ENCODE data around the gene TRIM51G. TPM values are rescaled to one million over a fixed set of nuclear protein-coding genes. Genes with fewer than 3 reads are reported as not detected.
"Not testable (repeated sequence)": the region's sequence is repeated elsewhere in the genome, so short reads cannot be mapped to it uniquely, and the experiment has no call there.

Gene TRIM51G, protein sequence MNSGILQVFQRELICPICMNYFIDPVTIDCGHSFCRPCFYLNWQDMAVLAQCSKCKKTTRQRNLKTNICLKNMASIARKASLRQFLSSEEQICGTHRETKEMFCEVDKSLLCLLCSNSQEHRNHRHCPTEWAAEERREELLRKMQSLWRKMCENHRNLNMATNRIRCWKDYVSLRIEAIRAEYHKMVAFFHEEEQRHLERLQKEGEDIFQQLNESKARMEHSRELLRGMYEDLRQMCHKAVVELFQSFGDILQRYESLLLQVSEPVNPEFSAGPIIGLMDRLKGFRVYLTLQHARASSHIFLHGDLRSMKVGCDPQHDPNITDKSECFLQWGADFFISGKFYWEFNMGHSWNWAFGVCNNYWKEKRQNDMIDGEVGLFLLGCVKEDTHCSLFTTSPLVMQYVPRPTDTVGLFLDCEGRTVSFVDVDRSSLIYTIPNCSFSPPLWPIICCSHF
- polyA plus RNA-seq (ENCODE audit: insufficient read length in 4 of 4) = not detected

DNA sequence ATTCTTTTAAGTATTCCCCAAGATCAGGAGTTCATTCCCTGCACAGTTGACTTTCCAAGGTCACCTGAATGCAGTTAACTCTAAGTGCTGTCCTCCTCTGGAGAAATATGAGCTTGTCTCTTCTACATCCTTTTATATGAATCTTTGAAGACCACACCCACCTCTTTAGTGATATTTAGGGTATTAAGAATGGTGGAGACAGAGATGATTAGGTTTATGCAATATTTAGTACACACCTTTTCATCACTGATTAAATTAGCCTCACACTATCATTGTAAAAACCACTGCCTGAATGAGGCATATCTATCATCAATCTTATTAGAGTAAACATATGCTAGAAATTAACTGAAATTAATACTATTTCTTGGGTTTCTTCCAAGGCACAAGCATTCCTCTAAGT lies at the start of gene TRIM51G:
Gene TRIM51G (minus strand): TSS at position 101 of the 400 bp plus-strand sequence. CDS start 2,190 bp downstream, outside the sequence.
- not testable (repeated sequence) for DNase-seq (ENCODE audit: low read depth in 4 of 4, low spot score in 3 of 4)

DNA sequence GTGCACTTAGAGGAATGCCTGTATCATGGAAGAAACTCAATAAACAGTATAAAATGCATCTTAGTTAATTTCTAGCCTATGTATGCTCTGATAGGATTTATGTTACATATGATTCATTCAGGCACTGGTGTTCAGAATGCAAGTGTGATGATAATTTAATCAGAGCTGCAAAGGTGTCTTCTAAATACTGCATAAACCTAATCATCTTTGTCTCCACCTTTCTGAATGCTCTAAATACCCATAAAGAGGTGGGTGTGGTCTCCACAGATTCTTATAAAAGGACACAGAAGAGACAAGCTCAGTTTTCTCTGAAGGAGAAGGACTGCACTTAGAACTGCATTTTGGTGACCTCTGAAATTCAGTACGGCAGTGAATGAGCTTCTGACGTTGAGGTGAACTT lies 44.8 kb upstream of the TRIM51G start, which contains the start of gene TRIM49B:
Gene TRIM49B (plus strand): TSS at position 301 of the 400 bp plus-strand sequence. CDS start 2,777 bp downstream, outside the sequence.
- DNase-seq (ENCODE audit: low read depth in 4 of 4, low spot score in 3 of 4) = not testable (repeated sequence)

DNA sequence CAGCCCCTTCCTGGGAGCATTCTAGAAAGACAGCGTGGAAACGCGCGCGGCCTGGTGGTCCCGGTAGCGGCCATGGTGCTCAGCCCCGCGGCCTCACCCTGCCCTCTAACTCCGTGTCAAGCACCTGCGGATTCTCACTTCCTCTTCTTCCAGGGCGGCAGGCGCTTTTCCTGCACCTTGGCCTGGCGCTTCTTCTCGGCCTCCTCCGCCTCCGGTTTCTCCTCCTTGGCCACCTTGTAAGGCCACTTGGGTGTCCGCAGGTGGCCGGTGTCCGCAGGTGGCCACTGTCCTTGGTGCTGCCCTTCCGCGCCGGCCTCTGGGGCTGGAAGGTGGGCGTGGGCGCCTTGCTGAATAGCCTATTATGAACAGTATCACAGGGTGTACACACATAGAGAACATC lies 15.1 kb downstream of the TRIM51G start:
- not testable (repeated sequence) for DNase-seq (ENCODE audit: low read depth in 4 of 4, low spot score in 3 of 4)

DNA sequence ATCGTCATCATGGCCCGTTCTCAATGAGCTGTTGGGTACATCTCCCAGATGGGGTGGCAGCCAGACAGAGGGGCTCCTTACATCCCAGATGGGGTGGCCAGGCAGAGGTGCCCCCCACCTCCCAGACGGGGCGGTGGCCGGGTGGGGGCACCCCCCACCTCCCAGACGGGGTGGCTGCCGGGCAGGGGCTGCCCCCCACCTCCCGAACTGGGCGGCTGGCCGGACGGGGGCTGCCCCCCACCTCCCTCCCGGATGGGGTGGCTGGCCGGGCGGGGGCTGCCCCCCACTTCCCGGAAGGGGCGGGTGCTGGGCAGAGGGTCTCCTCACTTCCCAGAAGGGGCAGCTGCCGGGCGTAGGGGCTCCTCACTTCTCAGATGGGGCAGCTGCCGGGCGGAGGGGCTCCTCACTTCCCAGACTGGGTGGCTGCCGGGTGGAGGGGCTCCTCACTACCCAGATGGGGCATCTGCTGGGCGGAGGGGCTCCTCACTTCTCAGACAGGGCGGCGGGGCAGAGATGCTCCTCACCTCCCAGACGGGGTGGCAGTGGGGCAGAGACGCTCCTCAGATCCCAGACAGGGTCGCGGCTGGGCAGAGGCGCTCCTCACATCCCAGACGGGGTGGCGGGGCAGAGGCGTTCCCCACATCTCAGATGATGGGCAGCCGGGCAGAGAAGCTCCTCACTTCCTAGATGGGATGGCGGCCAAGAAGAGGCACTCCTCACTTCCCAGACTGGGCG lies 28.2 kb downstream of the TRIM51G start:
- not testable (repeated sequence) for DNase-seq (ENCODE audit: low read depth in 4 of 4, low spot score in 3 of 4)

DNA sequence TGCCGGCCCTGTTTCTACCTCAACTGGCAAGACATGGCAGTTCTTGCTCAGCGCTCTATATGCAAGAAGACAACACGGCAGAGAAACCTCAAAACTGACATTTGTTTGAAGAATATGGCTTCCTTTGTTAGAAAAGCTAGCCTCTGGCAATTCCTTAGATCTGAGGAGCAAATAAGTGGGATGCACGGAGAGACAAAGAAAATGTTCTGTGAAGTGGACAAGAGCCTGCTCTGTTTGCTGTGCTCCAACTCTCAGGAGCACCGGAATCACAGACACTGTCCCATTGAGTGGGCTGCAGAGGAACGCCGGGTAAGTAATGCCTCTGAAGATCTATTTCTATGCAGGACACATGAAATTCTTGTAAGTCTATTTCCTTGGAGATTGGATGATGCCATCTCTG lies 37.9 kb downstream of the TRIM51G start:
- not testable (repeated sequence) for DNase-seq (ENCODE audit: low read depth in 4 of 4, low spot score in 3 of 4)

Other genes starting within 250 kb of the TRIM51G start
- not detected for gene TRIM49B, start 44.9 kb upstream of the TRIM51G start, polyA plus RNA-seq (ENCODE audit: insufficient read length in 4 of 4)
- gene TRIM64C, start 75.2 kb upstream of the TRIM51G start, polyA plus RNA-seq (ENCODE audit: insufficient read length in 4 of 4) = not detected
- 10 to 100 TPM; 13.6 to 20.2 (median 19.3) TPM for gene FOLH1, start 224.7 kb upstream of the TRIM51G start, polyA plus RNA-seq (ENCODE audit: insufficient read length in 4 of 4)

All from left renal pelvis (tissue), 4 donors.